NCI-H774 (cell line): ENCODE results near the gene ENPP5.

Experiments
- DNase-seq: peaks from one replicate; lab custom pipeline; 2025; lab: John Stamatoyannopoulos, UW

The ENPP5 gene

GRCh38 chr6:46170357-46171289, at the start of gene ENPP5:
TSS of gene ENPP5 (minus strand) at chr6:46170980. CDS start at chr6:46168262, 2,718 bp downstream.
- peak; percentile 96 for DNase-seq

GRCh38 chr6:46219661-46220060, 48.9 kb upstream of the ENPP5 start:
- DNase-seq, result no peak

- DNase-seq, result no peak
These were observed 47.7 kb upstream of the ENPP5 start for GRCh38 chr6:46218457-46218856.

- no peak for DNase-seq
These were observed 46.9 kb upstream of the ENPP5 start for GRCh38 chr6:46217671-46218131.

GRCh38 chr6:46216879-46217278, 46.1 kb upstream of the ENPP5 start:
- no peak for DNase-seq

- DNase-seq, result no peak
These were observed 45.0 kb upstream of the ENPP5 start for GRCh38 chr6:46215777-46216176.

- no peak for DNase-seq
These were observed 44.4 kb upstream of the ENPP5 start for GRCh38 chr6:46215213-46215612.

- no peak for DNase-seq
These were observed 41.1 kb upstream of the ENPP5 start for GRCh38 chr6:46211917-46212316.

- no peak for DNase-seq
These were observed 39.5 kb upstream of the ENPP5 start for GRCh38 chr6:46210294-46210693.

- no peak for DNase-seq
These were observed 37.5 kb upstream of the ENPP5 start for GRCh38 chr6:46208303-46208702.

GRCh38 chr6:46207174-46207573, 36.4 kb upstream of the ENPP5 start:
- no peak for DNase-seq

GRCh38 chr6:46204880-46205650, 34.3 kb upstream of the ENPP5 start:
- DNase-seq, result no peak

- DNase-seq, result no peak
These were observed 32.8 kb upstream of the ENPP5 start for GRCh38 chr6:46203391-46204177.

GRCh38 chr6:46201702-46202101, 30.9 kb upstream of the ENPP5 start:
- no peak for DNase-seq

GRCh38 chr6:46199387-46199786, 28.6 kb upstream of the ENPP5 start:
- DNase-seq, result no peak

GRCh38 chr6:46191961-46192360, 21.2 kb upstream of the ENPP5 start:
- no peak for DNase-seq

- DNase-seq, result no peak
These were observed 20.1 kb upstream of the ENPP5 start for GRCh38 chr6:46190889-46191288.

GRCh38 chr6:46189726-46190125, 18.9 kb upstream of the ENPP5 start:
- no peak for DNase-seq

GRCh38 chr6:46186583-46186982, 15.8 kb upstream of the ENPP5 start:
- no peak for DNase-seq

- no peak for DNase-seq
These were observed 13.3 kb upstream of the ENPP5 start for GRCh38 chr6:46184114-46184513.

GRCh38 chr6:46175976-46176375, 5.2 kb upstream of the ENPP5 start:
- DNase-seq, result no peak

- DNase-seq, result no peak
These were observed 4.7 kb upstream of the ENPP5 start for GRCh38 chr6:46175446-46175845.
